WI38 (cell line): Measurements from ENCODE around the gene TMEM94.

Source experiments
- H3K4me3 ChIP-seq: 2 replicates; pipeline ENCODE4 v1.5.1; 2011; ENCODE audit warnings: low read depth, mild to moderate bottlenecking, control low read depth, low read length
- CTCF ChIP-seq: IDR thresholded peaks from 2 replicates; pipeline ENCODE4 v1.5.1; 2012; ENCODE audit warnings: low read depth, mild to moderate bottlenecking, control low read depth, low read length

Gene TMEM94

DNA sequence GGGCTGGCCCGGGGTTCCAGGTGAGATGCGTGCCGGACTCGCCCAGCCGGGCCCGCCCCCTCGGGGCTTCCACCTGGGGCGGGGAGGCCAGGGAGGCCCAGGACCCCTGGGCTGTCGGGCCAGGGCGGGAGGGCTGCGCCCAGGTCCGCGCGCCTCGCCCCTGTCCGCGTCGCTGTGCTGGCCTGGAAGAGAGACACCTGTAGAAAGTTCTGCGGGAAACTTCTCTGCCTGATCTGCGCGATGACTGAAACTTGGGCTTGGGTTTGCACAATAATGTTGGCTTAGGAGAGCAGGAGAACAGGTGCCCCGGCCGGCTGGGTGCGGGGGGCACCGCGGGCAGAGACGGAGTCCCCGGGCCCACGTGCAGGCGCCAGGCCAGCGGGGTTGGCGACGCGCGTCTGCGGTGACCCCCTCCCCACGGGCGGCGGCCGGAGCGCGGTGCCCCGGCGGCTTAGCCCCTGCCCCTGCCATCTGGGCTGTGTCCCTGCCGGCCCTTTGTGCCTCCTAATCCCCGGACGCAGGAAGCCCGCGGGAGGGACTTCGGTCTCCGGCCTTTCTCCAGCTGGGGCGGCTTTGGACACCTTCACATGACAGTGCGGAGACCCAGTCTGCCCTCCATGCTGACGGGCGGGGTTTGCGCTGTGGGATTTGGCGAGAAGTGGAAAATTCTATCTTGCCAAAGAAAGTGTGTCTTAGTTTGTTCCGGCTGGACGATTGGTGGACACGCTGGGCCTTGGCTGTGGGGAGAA, 69.5 kb downstream of the TMEM94 start:
- peak overlapping the region; percentile 21; the same call in 1 of the 2 replicates for H3K4me3 ChIP-seq
- no peak for TF ChIP-seq CTCF

GRCh38 chr17:75526555-75527270, 70.3 kb downstream of the TMEM94 start:
- TF ChIP-seq CTCF = no peak
- no peak overlapping the region for H3K4me3 ChIP-seq

GRCh38 chr17:75530837-75531720, 74.6 kb downstream of the TMEM94 start:
- no peak for TF ChIP-seq CTCF
- no peak overlapping the region for H3K4me3 ChIP-seq

GRCh38 chr17:75531721-75532072, 75.3 kb downstream of the TMEM94 start:
- no peak overlapping the region for H3K4me3 ChIP-seq
- TF ChIP-seq CTCF = no peak

- TF ChIP-seq CTCF = no peak
- no peak overlapping the region for H3K4me3 ChIP-seq
Measured at GRCh38 chr17:75535119-75535537, 78.7 kb downstream of the TMEM94 start.

GRCh38 chr17:75535871-75536270, 79.4 kb downstream of the TMEM94 start:
- TF ChIP-seq CTCF = no peak

More at GRCh38 chr17:75535871-75536270, 79.4 kb downstream of the TMEM94 start:
- H3K4me3 ChIP-seq = no peak overlapping the region
